ENCODE data around the gene RALGDS. TPM values are rescaled to one million over a fixed set of nuclear protein-coding genes. Genes with fewer than 3 reads are reported as not detected.

Gene RALGDS
- total RNA-seq, 4 donors from 2014 or later: 53.4 to 71.1 (median 55.3) TPM

DNA sequence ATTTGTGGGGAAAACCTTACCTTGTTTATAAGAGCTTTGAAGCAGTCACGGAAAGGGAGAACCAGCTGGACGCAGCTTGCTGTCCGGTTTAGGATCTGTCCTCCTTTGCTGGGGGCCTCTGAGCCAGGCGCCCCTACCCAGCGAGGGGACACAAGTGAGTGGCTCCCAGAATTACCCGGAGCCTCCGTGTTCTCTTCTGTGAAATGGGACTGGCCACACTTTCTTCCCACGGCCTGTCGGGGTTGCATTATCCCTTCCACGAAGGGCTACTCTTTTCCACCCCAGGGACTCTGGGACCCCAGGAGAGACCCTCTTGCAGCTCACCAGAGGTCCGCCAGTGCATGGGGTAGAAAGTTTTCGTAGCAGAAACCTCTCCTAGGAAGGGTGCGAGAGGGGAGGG, 43.2 kb upstream of the RALGDS start:
- H3K36me3 ChIP-seq: peaks cover 0 to 9% (median 0%) of the 10 kb centered on the region in 3 donors
- H3K4me3 ChIP-seq: peak overlapping the region; percentile 62 to 86 (median 76)
- TF ChIP-seq, protein P1, sequence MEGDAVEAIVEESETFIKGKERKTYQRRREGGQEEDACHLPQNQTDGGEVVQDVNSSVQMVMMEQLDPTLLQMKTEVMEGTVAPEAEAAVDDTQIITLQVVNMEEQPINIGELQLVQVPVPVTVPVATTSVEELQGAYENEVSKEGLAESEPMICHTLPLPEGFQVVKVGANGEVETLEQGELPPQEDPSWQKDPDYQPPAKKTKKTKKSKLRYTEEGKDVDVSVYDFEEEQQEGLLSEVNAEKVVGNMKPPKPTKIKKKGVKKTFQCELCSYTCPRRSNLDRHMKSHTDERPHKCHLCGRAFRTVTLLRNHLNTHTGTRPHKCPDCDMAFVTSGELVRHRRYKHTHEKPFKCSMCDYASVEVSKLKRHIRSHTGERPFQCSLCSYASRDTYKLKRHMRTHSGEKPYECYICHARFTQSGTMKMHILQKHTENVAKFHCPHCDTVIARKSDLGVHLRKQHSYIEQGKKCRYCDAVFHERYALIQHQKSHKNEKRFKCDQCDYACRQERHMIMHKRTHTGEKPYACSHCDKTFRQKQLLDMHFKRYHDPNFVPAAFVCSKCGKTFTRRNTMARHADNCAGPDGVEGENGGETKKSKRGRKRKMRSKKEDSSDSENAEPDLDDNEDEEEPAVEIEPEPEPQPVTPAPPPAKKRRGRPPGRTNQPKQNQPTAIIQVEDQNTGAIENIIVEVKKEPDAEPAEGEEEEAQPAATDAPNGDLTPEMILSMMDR (IDR thresholded peaks at IDR 0.05): no peak
- TF ChIP-seq POLR2A (IDR thresholded peaks at IDR 0.05): no peak
- peaks cover 0 to 18% (median 0%) of the 10 kb centered on the region in 4 donors for H3K27me3 ChIP-seq
- H3K9me3 ChIP-seq: no peaks in the 10 kb centered on the region
- DNase-seq: no peak
- H3K4me1 ChIP-seq: peaks cover 22 to 39% (median 25%) of the 10 kb centered on the region in 3 donors
- intact Hi-C loops (cut with DNase I): no loop called here
- 47 to 64% methylated on average over 5 to 7 of the region's 13 CpGs for WGBS, 2 donors
- peak overlapping the region; percentile 65 to 79 (median 75) for H3K27ac ChIP-seq

DNA sequence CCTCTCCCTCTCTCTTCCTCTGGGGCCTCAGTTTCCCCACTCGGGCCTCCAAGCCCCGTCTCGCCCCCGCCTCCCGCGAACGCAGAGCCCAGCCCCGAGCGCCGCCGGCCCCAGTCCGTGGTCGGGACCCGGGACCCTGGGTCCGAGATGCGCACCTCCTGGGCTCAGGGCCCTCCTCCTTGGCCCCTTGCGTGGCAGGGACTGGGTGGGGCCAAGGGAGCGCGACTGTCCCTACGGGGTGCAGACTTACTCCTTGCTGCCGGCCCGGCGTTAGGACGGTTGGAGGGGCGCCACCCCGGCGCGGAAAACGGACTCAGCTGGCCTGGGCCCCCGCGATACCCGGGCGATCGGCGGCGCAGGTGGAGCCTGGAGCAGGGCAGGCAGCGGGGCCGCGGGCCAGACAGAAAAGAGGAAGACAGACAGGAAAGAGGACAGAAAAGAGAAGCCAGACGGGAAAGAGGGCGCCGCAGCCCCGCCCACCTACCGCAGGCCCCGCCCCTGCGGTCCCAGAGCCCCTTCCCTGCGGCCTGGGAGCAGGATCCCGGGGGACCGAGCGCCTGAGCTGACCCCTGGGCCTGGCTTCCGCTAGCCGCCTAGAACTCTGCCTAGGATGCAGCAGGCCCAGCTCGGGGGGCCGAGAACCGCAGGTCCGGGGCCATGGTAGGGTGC, 42.6 kb upstream of the RALGDS start, which contains the start of gene GBGT1:
Gene GBGT1, minus strand, starts transcription at position 411 of the 669 bp plus-strand sequence. CDS start 1,502 bp downstream, outside the sequence.
- Histone ChIP-seq H3K36me3 (peaks cover 0 to 11% (median 0%) of the 10 kb centered on the region in 3 donors), H3K27me3 (peaks cover 0 to 18% (median 0%) of the 10 kb centered on the region in 4 donors), H3K4me3 (peak within 1 kb of the TSS; percentile 62 to 86 (median 76)), H3K9me3 (no peaks in the 10 kb centered on the region), H3K4me1 (peaks cover 22 to 39% (median 25%) of the 10 kb centered on the region in 3 donors), H3K27ac (peak within 1 kb of the TSS; percentile 65 to 79 (median 75))
- TF ChIP-seq POLR2A (IDR thresholded peaks at IDR 0.05): peak in 2 of 4 donors; percentile 30 to 56
- TF ChIP-seq, protein P1 (IDR thresholded peaks at IDR 0.05): no peak
- intact Hi-C loops (cut with DNase I): no loop called here
- no peak for DNase-seq
- 0% methylated on average over 3 to 20 of the region's 56 CpGs for WGBS, 2 donors

DNA sequence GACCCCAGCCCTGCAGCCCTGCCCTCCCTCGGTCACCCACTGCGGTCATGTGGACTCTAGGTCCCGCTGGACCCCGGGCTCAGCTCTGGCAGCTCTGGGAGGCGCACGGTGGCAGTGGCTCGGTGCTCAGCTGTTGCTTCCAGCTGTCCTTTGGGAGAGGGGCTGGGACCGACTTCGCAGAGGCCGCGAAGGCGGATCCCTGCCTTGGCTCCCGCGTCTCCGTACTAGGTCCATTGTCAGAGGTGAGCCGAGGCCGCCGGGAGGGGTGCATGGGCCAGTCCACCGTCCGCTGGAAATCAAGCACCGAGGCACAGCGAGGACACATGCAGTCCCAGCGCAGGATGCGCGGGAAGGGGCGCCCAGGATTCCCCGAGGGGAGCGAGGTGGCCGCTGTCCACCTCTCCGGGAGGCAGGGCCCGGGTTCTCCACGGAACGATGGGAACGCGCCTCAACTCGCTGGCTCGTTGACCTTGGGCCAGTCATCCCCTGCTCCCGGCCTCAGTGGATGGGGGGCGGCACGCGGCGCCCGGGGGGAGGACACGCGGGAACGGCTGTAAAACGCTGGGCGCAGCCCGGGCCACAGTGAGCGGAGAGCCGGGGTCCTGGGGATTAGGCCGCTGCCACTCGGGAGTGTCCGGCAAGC, 41.9 kb upstream of the RALGDS start:
- no peak for DNase-seq

DNA sequence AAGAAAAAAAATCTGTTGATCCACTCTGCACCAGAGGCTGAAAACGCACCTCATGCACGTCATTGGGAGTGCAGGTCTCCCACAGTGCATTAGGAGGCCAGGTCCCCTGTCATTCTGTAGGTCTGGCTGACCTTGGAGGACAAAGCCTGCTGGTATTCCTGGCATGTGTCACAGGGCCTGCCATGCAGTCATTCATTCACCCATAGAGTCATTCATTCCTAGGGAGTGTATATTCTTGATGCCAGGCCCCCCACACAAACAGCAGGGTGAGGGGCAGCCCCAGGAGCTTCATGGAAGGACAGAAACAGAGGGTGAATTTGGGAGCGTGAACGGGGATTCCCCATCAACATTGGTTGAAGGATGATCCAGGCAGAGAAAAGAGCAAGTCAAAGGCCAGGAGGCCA, 40.5 kb upstream of the RALGDS start:
- Histone ChIP-seq H3K27ac (peak overlapping the region in 1 of 4 donors; percentile 30), H3K27me3 (peaks cover 0 to 18% (median 0%) of the 10 kb centered on the region in 4 donors), H3K36me3 (peaks cover 0 to 19% (median 0%) of the 10 kb centered on the region in 3 donors), H3K4me1 (peaks cover 22 to 39% (median 25%) of the 10 kb centered on the region in 3 donors), H3K4me3 (no peak overlapping the region), H3K9me3 (no peaks in the 10 kb centered on the region)
- WGBS, 2 donors: 86% methylated on average over 2 to 4 of the region's 4 CpGs
- TF ChIP-seq, protein P1 (IDR thresholded peaks at IDR 0.05): no peak
- TF ChIP-seq POLR2A (IDR thresholded peaks at IDR 0.05): no peak
- no peak for DNase-seq
- intact Hi-C loops (cut with DNase I): no loop called here

More for the DNA sequence above, 41.9 kb upstream of the RALGDS start:
- Histone ChIP-seq H3K4me1 (peaks cover 22 to 39% (median 25%) of the 10 kb centered on the region in 3 donors), H3K4me3 (peak overlapping the region; percentile 62 to 86 (median 76)), H3K27ac (peak overlapping the region; percentile 65 to 79 (median 75)), H3K9me3 (no peaks in the 10 kb centered on the region), H3K36me3 (peaks cover 0 to 12% (median 0%) of the 10 kb centered on the region in 3 donors), H3K27me3 (peaks cover 0 to 18% (median 0%) of the 10 kb centered on the region in 4 donors)
- intact Hi-C loops (cut with DNase I): no loop called here
- 93% methylated on average over 3 of the region's 54 CpGs; no CpG with 5 or more reads in 1 of the 2 donors for WGBS, 2 donors
- TF ChIP-seq, protein P1 (IDR thresholded peaks at IDR 0.05): no peak
- TF ChIP-seq POLR2A (IDR thresholded peaks at IDR 0.05): no peak

Measured in esophagus squamous epithelium (tissue), 5 donors.